GM19035 (cell line): Measurements from ENCODE around the gene UBXN10.

Source experiments
- ATAC-seq: cut with Tn5 transposase; IDR thresholded peaks from one replicate; pipeline ENCODE4 v1.9.1; 2021; ENCODE audit not compliant: unreplicated experiment

The UBXN10 gene

GRCh38 chr1:20185834-20186782, at the start of gene UBXN10, which contains the start of gene PLA2G2C:
Gene UBXN10, plus strand, starts transcription at chr1:20186096. Its CDS starts 4,466 bp downstream, at chr1:20190562.
Gene PLA2G2C, minus strand, starts transcription at chr1:20186518. Its CDS starts 9,155 bp downstream, at chr1:20177363.
- ATAC-seq, result no peak

GRCh38 chr1:20136249-20136648, 49.6 kb upstream of the UBXN10 start:
- ATAC-seq, result no peak

GRCh38 chr1:20137055-20137454, 48.8 kb upstream of the UBXN10 start:
- no peak for ATAC-seq

GRCh38 chr1:20137604-20138003, 48.3 kb upstream of the UBXN10 start:
- no peak for ATAC-seq

- ATAC-seq, result no peak
Measured at GRCh38 chr1:20138346-20138745, 47.5 kb upstream of the UBXN10 start.

- ATAC-seq, result no peak
Measured at GRCh38 chr1:20138961-20139550, 46.8 kb upstream of the UBXN10 start, which contains the start of gene PLA2G2F. Gene PLA2G2F, plus strand, starts transcription at chr1:20139323. Its CDS starts 105 bp downstream, at chr1:20139428.

GRCh38 chr1:20139776-20140612, 45.9 kb upstream of the UBXN10 start:
- no peak for ATAC-seq

GRCh38 chr1:20141001-20141400, 44.9 kb upstream of the UBXN10 start:
- no peak for ATAC-seq

- no peak for ATAC-seq
Measured at GRCh38 chr1:20141466-20141865, 44.4 kb upstream of the UBXN10 start.

- ATAC-seq, result no peak
Measured at GRCh38 chr1:20142001-20142710, 43.7 kb upstream of the UBXN10 start.

- no peak for ATAC-seq
Measured at GRCh38 chr1:20143318-20143717, 42.6 kb upstream of the UBXN10 start.

GRCh38 chr1:20143734-20144565, 41.9 kb upstream of the UBXN10 start:
- ATAC-seq, result no peak

GRCh38 chr1:20147846-20148570, 37.9 kb upstream of the UBXN10 start:
- no peak for ATAC-seq

- ATAC-seq, result no peak
Measured at GRCh38 chr1:20148571-20149500, 37.1 kb upstream of the UBXN10 start.

GRCh38 chr1:20149601-20150325, 36.1 kb upstream of the UBXN10 start:
- no peak for ATAC-seq

GRCh38 chr1:20150326-20150705, 35.6 kb upstream of the UBXN10 start:
- ATAC-seq, result no peak

- no peak for ATAC-seq
Measured at GRCh38 chr1:20150969-20151368, 34.9 kb upstream of the UBXN10 start.
